ENCODE results near the gene EIPR1. TPM values are rescaled to one million over a fixed set of nuclear protein-coding genes. Genes with fewer than 3 reads are reported as not detected.

Gene EIPR1
- total RNA-seq, 1 experiment from 2014 or later = 40.4 TPM

DNA sequence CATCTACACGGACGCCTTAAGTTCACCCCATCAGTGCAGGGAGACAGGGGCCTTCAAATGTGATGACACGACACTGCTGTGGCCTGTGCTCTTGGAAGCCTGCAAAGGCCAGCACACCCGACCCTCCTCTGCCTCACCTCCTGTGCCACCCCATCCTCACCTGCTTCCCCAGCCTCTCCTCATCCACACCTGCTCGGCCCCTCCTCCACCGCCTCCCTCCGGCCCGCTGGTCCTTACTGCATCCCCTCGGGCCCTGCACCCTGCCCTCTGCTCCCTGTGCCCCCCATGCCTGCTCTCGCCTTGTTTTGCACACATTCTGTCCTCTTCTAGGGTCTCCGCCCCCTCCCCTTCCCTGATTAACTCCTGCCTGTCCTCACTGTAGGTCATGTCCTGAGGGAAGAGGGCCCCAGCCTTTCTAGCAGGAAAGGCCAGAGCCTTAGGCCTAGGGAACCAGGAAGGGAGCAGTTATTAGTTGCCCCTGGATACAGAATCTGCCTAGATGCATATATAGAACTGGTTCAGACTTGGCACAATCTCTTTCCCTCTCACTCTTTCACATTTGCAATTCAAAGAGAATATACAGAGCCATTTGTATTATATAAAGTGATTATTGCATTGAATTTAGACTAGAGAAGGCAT lies 41.3 kb upstream of the EIPR1 start:
- Histone ChIP-seq H3K27ac (no peak overlapping the region), H3F3A (ENCODE audit: insufficient read depth, low read depth) (no peaks in the 10 kb centered on the region), H3K4me2 (no peak overlapping the region), H3K4me1 (replicated peaks; ENCODE audit: insufficient read depth) (no peaks in the 10 kb centered on the region), H3K27me3 (ENCODE audit: insufficient read depth, low read depth) (no peaks in the 10 kb centered on the region), H3K79me2 (ENCODE audit: low read depth) (no peaks in the 10 kb centered on the region), H2AFZ (no peak overlapping the region), H3K9me3 (ENCODE audit: insufficient read depth, low read depth) (no peaks in the 10 kb centered on the region), H3K9me2 (ENCODE audit: insufficient read depth) (no peaks in the 10 kb centered on the region), H4K20me1 (ENCODE audit: insufficient read depth) (peaks cover 36% of the 10 kb centered on the region), H3K36me3 (ENCODE audit: low read depth) (no peaks in the 10 kb centered on the region), H3K4me3 (no peak overlapping the region)
- ChIA-PET CTCF (no interaction called here), POLR2A (ENCODE audit: unreplicated experiment) (no interaction called here)
- intact Hi-C loops (cut with micrococcal nuclease; ENCODE audit: unreplicated experiment) = no loop called here
- no peak for DNase-seq
- TF ChIP-seq, protein P1, sequence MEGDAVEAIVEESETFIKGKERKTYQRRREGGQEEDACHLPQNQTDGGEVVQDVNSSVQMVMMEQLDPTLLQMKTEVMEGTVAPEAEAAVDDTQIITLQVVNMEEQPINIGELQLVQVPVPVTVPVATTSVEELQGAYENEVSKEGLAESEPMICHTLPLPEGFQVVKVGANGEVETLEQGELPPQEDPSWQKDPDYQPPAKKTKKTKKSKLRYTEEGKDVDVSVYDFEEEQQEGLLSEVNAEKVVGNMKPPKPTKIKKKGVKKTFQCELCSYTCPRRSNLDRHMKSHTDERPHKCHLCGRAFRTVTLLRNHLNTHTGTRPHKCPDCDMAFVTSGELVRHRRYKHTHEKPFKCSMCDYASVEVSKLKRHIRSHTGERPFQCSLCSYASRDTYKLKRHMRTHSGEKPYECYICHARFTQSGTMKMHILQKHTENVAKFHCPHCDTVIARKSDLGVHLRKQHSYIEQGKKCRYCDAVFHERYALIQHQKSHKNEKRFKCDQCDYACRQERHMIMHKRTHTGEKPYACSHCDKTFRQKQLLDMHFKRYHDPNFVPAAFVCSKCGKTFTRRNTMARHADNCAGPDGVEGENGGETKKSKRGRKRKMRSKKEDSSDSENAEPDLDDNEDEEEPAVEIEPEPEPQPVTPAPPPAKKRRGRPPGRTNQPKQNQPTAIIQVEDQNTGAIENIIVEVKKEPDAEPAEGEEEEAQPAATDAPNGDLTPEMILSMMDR (conservative IDR thresholded peaks at IDR 0.05) = no peak
- TF ChIP-seq EZH2 (IDR thresholded peaks at IDR 0.05; ENCODE audit: low read depth) = no peak
- BruUV-seq (replicated peaks) = no TSS peak

DNA sequence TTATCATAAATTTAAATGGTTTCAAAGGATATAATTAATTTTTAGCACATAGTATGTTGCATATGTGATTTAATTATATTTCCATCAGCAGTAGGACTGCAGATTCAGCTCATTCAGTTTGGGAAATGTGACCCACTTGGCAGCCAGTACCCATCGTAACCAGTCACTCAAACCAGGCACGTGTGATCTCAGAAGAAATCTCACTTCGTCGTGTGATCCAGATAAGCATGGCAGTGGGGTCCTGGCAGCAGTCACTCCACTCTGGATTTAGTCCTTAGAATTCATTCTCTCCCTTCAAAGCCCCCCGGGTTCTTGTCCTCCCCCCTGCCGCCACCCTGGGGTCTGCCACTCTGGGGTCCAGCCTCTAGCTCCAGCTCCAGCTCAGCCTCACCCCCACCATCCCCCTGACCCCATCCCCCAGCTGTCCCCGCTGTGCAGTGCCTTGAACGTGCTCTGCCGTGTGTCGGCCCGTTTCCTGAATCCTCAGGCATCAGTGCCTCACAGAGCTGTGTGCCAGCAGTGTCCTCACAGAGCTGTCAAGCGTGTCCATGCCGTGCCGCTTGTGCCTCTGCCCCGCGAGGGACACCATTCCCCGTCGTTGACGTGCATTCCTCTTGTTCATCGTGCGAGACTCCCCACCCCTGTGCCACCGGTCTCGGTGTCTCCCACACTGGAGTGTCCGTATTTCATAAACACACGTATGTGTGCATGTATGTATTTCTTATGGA lies 36.7 kb upstream of the EIPR1 start:
- ChIA-PET CTCF (no interaction called here), POLR2A (ENCODE audit: unreplicated experiment) (no interaction called here)
- no peak for DNase-seq
- intact Hi-C loops (cut with micrococcal nuclease; ENCODE audit: unreplicated experiment) = no loop called here
- H2AFZ ChIP-seq = no peak overlapping the region
- TF ChIP-seq EZH2 (IDR thresholded peaks at IDR 0.05; ENCODE audit: low read depth) = no peak
- TF ChIP-seq, protein P1 (conservative IDR thresholded peaks at IDR 0.05) = no peak
- no peaks in the 10 kb centered on the region for H3K9me2 ChIP-seq (ENCODE audit: insufficient read depth)
- no peak overlapping the region for H3K4me2 ChIP-seq
- no peak overlapping the region for H3K27ac ChIP-seq
- H3K4me3 ChIP-seq = no peak overlapping the region
- H3K36me3 ChIP-seq (ENCODE audit: low read depth) = no peaks in the 10 kb centered on the region; the same call in 1 of the 2 replicates
- peaks cover 55% of the 10 kb centered on the region for H4K20me1 ChIP-seq (ENCODE audit: insufficient read depth)
- BruUV-seq (replicated peaks) = no TSS peak
- no peaks in the 10 kb centered on the region for H3K4me1 ChIP-seq (replicated peaks; ENCODE audit: insufficient read depth)
- no peaks in the 10 kb centered on the region for H3K79me2 ChIP-seq (ENCODE audit: low read depth)
- no peaks in the 10 kb centered on the region for H3K27me3 ChIP-seq (ENCODE audit: insufficient read depth, low read depth)
- H3F3A ChIP-seq (ENCODE audit: insufficient read depth, low read depth) = no peaks in the 10 kb centered on the region; the same call in 1 of the 2 replicates
- H3K9me3 ChIP-seq (ENCODE audit: insufficient read depth, low read depth) = no peaks in the 10 kb centered on the region

DNA sequence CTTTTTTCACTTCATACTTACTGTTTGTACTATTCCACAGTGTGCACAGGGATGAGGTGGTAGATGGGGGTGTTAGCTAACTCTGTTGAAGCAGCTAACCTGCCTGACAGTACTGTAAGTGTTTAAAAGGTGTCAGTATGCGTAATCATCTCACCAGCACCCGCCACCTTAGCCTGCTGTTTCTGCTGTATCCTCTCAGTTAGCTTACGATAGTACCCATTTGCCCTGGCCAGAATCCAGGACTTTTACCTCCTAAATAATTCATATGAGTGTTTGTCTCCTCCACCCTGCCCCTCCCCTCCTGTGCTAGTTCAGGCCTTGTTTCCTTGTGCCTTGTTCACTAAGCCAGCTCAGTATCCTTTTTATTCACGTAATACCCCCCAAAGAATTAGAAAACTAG lies 36.1 kb upstream of the EIPR1 start:
- intact Hi-C loops (cut with micrococcal nuclease; ENCODE audit: unreplicated experiment) = no loop called here
- no peaks in the 10 kb centered on the region for H3K4me1 ChIP-seq (replicated peaks; ENCODE audit: insufficient read depth)
- no peaks in the 10 kb centered on the region; the same call in 1 of the 2 replicates for H3K36me3 ChIP-seq (ENCODE audit: low read depth)
- ChIA-PET CTCF (no interaction called here), POLR2A (ENCODE audit: unreplicated experiment) (no interaction called here)
- H2AFZ ChIP-seq = no peak overlapping the region
- H3K4me3 ChIP-seq = no peak overlapping the region
- H3F3A ChIP-seq (ENCODE audit: insufficient read depth, low read depth) = no peaks in the 10 kb centered on the region; the same call in 1 of the 2 replicates
- no peaks in the 10 kb centered on the region for H3K9me2 ChIP-seq (ENCODE audit: insufficient read depth)
- H4K20me1 ChIP-seq (ENCODE audit: insufficient read depth) = peaks cover 55% of the 10 kb centered on the region
- DNase-seq = no peak
- H3K79me2 ChIP-seq (ENCODE audit: low read depth) = no peaks in the 10 kb centered on the region
- H3K4me2 ChIP-seq = no peak overlapping the region
- no peaks in the 10 kb centered on the region for H3K9me3 ChIP-seq (ENCODE audit: insufficient read depth, low read depth)
- H3K27me3 ChIP-seq (ENCODE audit: insufficient read depth, low read depth) = no peaks in the 10 kb centered on the region
- no peak overlapping the region for H3K27ac ChIP-seq
- BruUV-seq (replicated peaks) = no TSS peak
- TF ChIP-seq, protein P1 (conservative IDR thresholded peaks at IDR 0.05) = no peak
- no peak for TF ChIP-seq EZH2 (IDR thresholded peaks at IDR 0.05; ENCODE audit: low read depth)
